ENCODE results near the gene SLAMF1.

The SLAMF1 gene

GRCh38 chr1:160621633-160622413 is 25.0 kb downstream of the SLAMF1 start:
- peaks cover 89% of the 10 kb centered on the region for H3K27me3 ChIP-seq (ENCODE audit: insufficient read depth, low read depth, severe bottlenecking)
- no peak overlapping the region for H3K27ac ChIP-seq
- H3K4me3 ChIP-seq (ENCODE audit: low read depth, low read length), result no peak overlapping the region
- TF ChIP-seq, protein P1, sequence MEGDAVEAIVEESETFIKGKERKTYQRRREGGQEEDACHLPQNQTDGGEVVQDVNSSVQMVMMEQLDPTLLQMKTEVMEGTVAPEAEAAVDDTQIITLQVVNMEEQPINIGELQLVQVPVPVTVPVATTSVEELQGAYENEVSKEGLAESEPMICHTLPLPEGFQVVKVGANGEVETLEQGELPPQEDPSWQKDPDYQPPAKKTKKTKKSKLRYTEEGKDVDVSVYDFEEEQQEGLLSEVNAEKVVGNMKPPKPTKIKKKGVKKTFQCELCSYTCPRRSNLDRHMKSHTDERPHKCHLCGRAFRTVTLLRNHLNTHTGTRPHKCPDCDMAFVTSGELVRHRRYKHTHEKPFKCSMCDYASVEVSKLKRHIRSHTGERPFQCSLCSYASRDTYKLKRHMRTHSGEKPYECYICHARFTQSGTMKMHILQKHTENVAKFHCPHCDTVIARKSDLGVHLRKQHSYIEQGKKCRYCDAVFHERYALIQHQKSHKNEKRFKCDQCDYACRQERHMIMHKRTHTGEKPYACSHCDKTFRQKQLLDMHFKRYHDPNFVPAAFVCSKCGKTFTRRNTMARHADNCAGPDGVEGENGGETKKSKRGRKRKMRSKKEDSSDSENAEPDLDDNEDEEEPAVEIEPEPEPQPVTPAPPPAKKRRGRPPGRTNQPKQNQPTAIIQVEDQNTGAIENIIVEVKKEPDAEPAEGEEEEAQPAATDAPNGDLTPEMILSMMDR (IDR thresholded peaks at IDR 0.05; ENCODE audit: low read depth, low read length), result no peak
- H3K9me3 ChIP-seq (ENCODE audit: severe bottlenecking), result peaks cover 6% of the 10 kb centered on the region
- H3K36me3 ChIP-seq, result no peaks in the 10 kb centered on the region
- no peak for DNase-seq

GRCh38 chr1:160620942-160621632 is 25.8 kb downstream of the SLAMF1 start:
- H3K9me3 ChIP-seq (ENCODE audit: severe bottlenecking), result peaks cover 6% of the 10 kb centered on the region
- H3K4me3 ChIP-seq (ENCODE audit: low read depth, low read length), result no peak overlapping the region
- no peak for DNase-seq
- no peak overlapping the region for H3K27ac ChIP-seq
- no peaks in the 10 kb centered on the region for H3K36me3 ChIP-seq
- peaks cover 89% of the 10 kb centered on the region for H3K27me3 ChIP-seq (ENCODE audit: insufficient read depth, low read depth, severe bottlenecking)
- TF ChIP-seq, protein P1 (IDR thresholded peaks at IDR 0.05; ENCODE audit: low read depth, low read length), result no peak

GRCh38 chr1:160619742-160620277 is 27.0 kb downstream of the SLAMF1 start:
- Histone ChIP-seq H3K27me3 (ENCODE audit: insufficient read depth, low read depth, severe bottlenecking) (peaks cover 87% of the 10 kb centered on the region), H3K36me3 (no peaks in the 10 kb centered on the region), H3K9me3 (ENCODE audit: severe bottlenecking) (peaks cover 6% of the 10 kb centered on the region), H3K27ac (no peak overlapping the region), H3K4me3 (ENCODE audit: low read depth, low read length) (no peak overlapping the region)
- TF ChIP-seq, protein P1 (IDR thresholded peaks at IDR 0.05; ENCODE audit: low read depth, low read length), result no peak
- DNase-seq, result no peak

GRCh38 chr1:160618763-160619274 is 28.0 kb downstream of the SLAMF1 start:
- no peak overlapping the region for H3K27ac ChIP-seq
- peaks cover 87% of the 10 kb centered on the region for H3K27me3 ChIP-seq (ENCODE audit: insufficient read depth, low read depth, severe bottlenecking)
- peak; percentile 16 for DNase-seq
- H3K36me3 ChIP-seq, result no peaks in the 10 kb centered on the region
- H3K4me3 ChIP-seq (ENCODE audit: low read depth, low read length), result no peak overlapping the region
- peaks cover 6% of the 10 kb centered on the region for H3K9me3 ChIP-seq (ENCODE audit: severe bottlenecking)
- TF ChIP-seq, protein P1 (IDR thresholded peaks at IDR 0.05; ENCODE audit: low read depth, low read length), result peak; percentile 76

- Histone ChIP-seq H3K9me3 (ENCODE audit: severe bottlenecking) (peaks cover 6% of the 10 kb centered on the region), H3K27ac (no peak overlapping the region), H3K4me3 (ENCODE audit: low read depth, low read length) (no peak overlapping the region), H3K27me3 (ENCODE audit: insufficient read depth, low read depth, severe bottlenecking) (peaks cover 87% of the 10 kb centered on the region), H3K36me3 (no peaks in the 10 kb centered on the region)
- DNase-seq, result no peak
- TF ChIP-seq, protein P1 (IDR thresholded peaks at IDR 0.05; ENCODE audit: low read depth, low read length), result no peak
Observed at GRCh38 chr1:160618327-160618726, 28.5 kb downstream of the SLAMF1 start.
